Activated CD8-positive, alpha-beta memory T cell treated with anti-CD3 and anti-CD28 coated beads, Interleukin-2, amount 50 U/mL, for 24 hours (primary cell): ENCODE measurements around the gene ALPI.
"Not testable (repeated sequence)": the region's sequence is repeated elsewhere in the genome, so short reads cannot be mapped to it uniquely, and the experiment has no call there.

Experiments used
- DNase-seq: peaks from one replicate; pipeline ENCODE4 v3.0.0-alpha.2; 2020; ENCODE audit errors: extremely low read depth

Gene ALPI

GRCh38 chr2:232455426-232456255 is at the start of gene ALPI:
Gene ALPI (plus strand): TSS chr2:232456153. CDS start chr2:232456200, 47 bp downstream.
- no peak for DNase-seq

- no peak for DNase-seq
Observed at GRCh38 chr2:232406556-232407310, 49.2 kb upstream of the ALPI start, which contains the start of gene ALPG. Gene ALPG (plus strand): TSS chr2:232406844. CDS start chr2:232406895, 51 bp downstream.

GRCh38 chr2:232407428-232408150 is 48.4 kb upstream of the ALPI start:
- not testable (repeated sequence) for DNase-seq

GRCh38 chr2:232408269-232408668 is 47.7 kb upstream of the ALPI start:
- DNase-seq = not testable (repeated sequence)

- DNase-seq = not testable (repeated sequence)
Observed at GRCh38 chr2:232409617-232410016, 46.3 kb upstream of the ALPI start.

GRCh38 chr2:232410238-232410900 is 45.6 kb upstream of the ALPI start:
- no peak for DNase-seq

- no peak for DNase-seq
Observed at GRCh38 chr2:232411901-232412629, 43.9 kb upstream of the ALPI start.

- DNase-seq = no peak
Observed at GRCh38 chr2:232412986-232413385, 43.0 kb upstream of the ALPI start.

GRCh38 chr2:232415138-232415690 is 40.7 kb upstream of the ALPI start:
- no peak for DNase-seq

GRCh38 chr2:232415736-232416520 is 40.0 kb upstream of the ALPI start:
- DNase-seq = no peak

GRCh38 chr2:232416521-232417470 is 39.2 kb upstream of the ALPI start:
- no peak for DNase-seq

GRCh38 chr2:232417489-232417888 is 38.5 kb upstream of the ALPI start:
- no peak for DNase-seq

GRCh38 chr2:232418056-232418455 is 37.9 kb upstream of the ALPI start:
- no peak for DNase-seq

- no peak for DNase-seq
Observed at GRCh38 chr2:232418466-232419244, 37.3 kb upstream of the ALPI start.

GRCh38 chr2:232419245-232420072 is 36.5 kb upstream of the ALPI start:
- DNase-seq = no peak

- no peak for DNase-seq
Observed at GRCh38 chr2:232420073-232420454, 35.9 kb upstream of the ALPI start.
